ENCODE data around the gene CDKAL1. TPM values are rescaled to one million over a fixed set of nuclear protein-coding genes. Genes with fewer than 3 reads are reported as not detected.

The CDKAL1 gene
- total and polyA plus RNA-seq, 8 donors, result 13.6 to 20.7 (median 17.5) TPM

DNA sequence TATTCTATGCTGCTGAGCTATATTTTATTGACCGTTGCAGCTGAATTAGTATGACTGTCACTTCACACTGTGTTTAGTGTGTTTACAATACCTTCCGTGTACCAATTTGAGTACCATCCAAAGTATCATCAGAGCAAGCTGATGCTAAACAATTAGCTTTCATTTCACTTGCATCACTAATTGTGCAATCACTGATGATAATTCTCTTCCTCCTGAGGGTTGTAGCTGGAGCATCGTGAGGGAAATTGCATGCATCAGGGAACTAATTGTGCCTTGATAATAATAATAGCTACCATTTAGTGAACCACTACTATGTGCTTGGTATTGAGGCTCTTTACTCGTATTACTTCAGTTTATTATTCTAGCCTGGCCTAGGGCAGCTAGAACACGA lies 674.5 kb downstream of the CDKAL1 start:
- H3K4me1 ChIP-seq, result no peaks in the 10 kb centered on the region
- H3K36me3 ChIP-seq, result no peaks in the 10 kb centered on the region
- H3K27ac ChIP-seq, result no peak overlapping the region
- DNase-seq, result no peak
- TF ChIP-seq, protein P1, sequence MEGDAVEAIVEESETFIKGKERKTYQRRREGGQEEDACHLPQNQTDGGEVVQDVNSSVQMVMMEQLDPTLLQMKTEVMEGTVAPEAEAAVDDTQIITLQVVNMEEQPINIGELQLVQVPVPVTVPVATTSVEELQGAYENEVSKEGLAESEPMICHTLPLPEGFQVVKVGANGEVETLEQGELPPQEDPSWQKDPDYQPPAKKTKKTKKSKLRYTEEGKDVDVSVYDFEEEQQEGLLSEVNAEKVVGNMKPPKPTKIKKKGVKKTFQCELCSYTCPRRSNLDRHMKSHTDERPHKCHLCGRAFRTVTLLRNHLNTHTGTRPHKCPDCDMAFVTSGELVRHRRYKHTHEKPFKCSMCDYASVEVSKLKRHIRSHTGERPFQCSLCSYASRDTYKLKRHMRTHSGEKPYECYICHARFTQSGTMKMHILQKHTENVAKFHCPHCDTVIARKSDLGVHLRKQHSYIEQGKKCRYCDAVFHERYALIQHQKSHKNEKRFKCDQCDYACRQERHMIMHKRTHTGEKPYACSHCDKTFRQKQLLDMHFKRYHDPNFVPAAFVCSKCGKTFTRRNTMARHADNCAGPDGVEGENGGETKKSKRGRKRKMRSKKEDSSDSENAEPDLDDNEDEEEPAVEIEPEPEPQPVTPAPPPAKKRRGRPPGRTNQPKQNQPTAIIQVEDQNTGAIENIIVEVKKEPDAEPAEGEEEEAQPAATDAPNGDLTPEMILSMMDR (IDR thresholded peaks at IDR 0.05), result no peak
- peaks cover 0 to 3% of the 10 kb centered on the region in 2 donors for H3K9me3 ChIP-seq
- ATAC-seq, result no peak
- intact Hi-C loops (cut with DNase I), result no loop called here
- H3K4me3 ChIP-seq, result no peak overlapping the region
- H3K27me3 ChIP-seq, result no peaks in the 10 kb centered on the region

DNA sequence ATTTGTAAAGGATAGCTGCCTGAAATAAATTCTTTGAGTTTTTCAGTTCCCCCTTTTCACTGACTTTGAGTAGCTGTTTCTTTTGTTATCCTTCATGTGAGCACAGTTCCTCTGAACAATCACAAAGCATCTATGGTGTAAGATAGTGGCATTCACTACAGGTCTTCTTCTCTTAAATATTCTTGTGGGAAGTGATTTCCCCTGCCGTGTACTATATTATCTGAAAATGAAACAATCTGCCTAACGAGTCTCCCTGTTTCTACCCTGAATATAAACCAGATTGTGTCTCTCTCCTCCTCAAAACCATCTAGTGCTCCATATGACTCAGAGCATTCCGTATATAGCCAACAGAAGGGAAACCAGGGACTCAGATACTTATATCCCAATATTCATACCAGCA lies 679.2 kb downstream of the CDKAL1 start:
- intact Hi-C loops (cut with DNase I), result no loop called here
- Histone ChIP-seq H3K4me3 (no peak overlapping the region), H3K9me3 (peaks cover 0 to 8% of the 10 kb centered on the region in 2 donors), H3K27me3 (no peaks in the 10 kb centered on the region), H3K27ac (no peak overlapping the region), H3K4me1 (no peaks in the 10 kb centered on the region), H3K36me3 (no peaks in the 10 kb centered on the region)
- TF ChIP-seq, protein P1 (IDR thresholded peaks at IDR 0.05), result no peak
- DNase-seq (no peak), ATAC-seq (no peak)

- Histone ChIP-seq H3K9me3 (peaks cover 0 to 8% of the 10 kb centered on the region in 2 donors), H3K27ac (no peak overlapping the region), H3K4me3 (no peak overlapping the region), H3K36me3 (no peaks in the 10 kb centered on the region), H3K27me3 (no peaks in the 10 kb centered on the region), H3K4me1 (no peaks in the 10 kb centered on the region)
- intact Hi-C loops (cut with DNase I), result no loop called here
- TF ChIP-seq, protein P1 (IDR thresholded peaks at IDR 0.05), result no peak
- ATAC-seq (no peak), DNase-seq (no peak)
These were observed 680.6 kb downstream of the CDKAL1 start for GRCh38 chr6:21214738-21215448.

DNA sequence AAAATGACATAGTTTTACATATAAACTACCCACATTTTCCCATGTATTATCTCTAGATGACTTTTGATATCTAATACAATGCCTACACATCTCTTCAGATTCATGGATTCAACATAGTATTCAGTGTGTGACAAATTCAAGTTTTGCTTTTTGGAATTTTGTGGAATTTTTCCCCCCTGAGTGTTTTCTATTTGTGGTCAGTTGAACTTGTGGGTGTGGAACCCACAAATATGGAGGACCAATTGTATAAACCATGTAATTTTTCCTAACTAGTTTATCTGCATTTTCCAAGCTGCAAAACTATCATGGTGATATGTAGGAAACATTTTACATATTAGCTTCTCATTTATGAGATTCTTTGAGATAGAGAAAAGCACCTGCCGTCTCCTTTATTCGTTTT lies 685.0 kb downstream of the CDKAL1 start:
- Histone ChIP-seq H3K27ac (no peak overlapping the region), H3K9me3 (peaks cover 0 to 5% of the 10 kb centered on the region in 2 donors), H3K27me3 (no peaks in the 10 kb centered on the region), H3K4me1 (no peaks in the 10 kb centered on the region), H3K36me3 (no peaks in the 10 kb centered on the region), H3K4me3 (no peak overlapping the region)
- DNase-seq (no peak), ATAC-seq (no peak)
- TF ChIP-seq, protein P1 (IDR thresholded peaks at IDR 0.05), result no peak
- intact Hi-C loops (cut with DNase I), result no loop called here

DNA sequence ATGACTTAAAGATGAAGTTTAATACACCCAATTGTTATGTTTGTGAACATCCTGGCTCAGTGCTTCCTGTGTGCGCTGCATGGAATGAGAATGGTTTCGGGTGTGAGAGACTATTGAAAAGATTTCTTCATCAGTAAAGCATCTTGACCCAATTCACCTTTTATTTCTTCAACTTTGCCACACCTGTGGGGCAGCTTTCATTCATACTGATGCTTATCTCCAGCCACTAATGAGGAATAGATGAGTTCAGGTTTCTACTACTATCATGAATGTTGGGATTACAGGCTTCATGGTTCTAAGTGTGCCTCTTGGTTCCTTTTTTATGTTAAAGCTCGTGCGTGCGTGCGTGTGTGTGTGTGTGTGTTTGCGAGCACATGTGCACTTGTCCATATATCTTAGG lies 685.6 kb downstream of the CDKAL1 start:
- Histone ChIP-seq H3K4me1 (no peaks in the 10 kb centered on the region), H3K36me3 (no peaks in the 10 kb centered on the region), H3K27ac (no peak overlapping the region), H3K9me3 (peaks cover 0 to 5% of the 10 kb centered on the region in 2 donors), H3K4me3 (no peak overlapping the region), H3K27me3 (no peaks in the 10 kb centered on the region)
- intact Hi-C loops (cut with DNase I), result no loop called here
- peak; percentile 26 for ATAC-seq
- TF ChIP-seq, protein P1 (IDR thresholded peaks at IDR 0.05), result no peak
- DNase-seq, result no peak
